ENCODE measurements around the gene OR7G3.

Gene OR7G3

GRCh38 chr19:9156304-9156703, 29.6 kb upstream of the OR7G3 start:
- TF ChIP-seq, protein P1, sequence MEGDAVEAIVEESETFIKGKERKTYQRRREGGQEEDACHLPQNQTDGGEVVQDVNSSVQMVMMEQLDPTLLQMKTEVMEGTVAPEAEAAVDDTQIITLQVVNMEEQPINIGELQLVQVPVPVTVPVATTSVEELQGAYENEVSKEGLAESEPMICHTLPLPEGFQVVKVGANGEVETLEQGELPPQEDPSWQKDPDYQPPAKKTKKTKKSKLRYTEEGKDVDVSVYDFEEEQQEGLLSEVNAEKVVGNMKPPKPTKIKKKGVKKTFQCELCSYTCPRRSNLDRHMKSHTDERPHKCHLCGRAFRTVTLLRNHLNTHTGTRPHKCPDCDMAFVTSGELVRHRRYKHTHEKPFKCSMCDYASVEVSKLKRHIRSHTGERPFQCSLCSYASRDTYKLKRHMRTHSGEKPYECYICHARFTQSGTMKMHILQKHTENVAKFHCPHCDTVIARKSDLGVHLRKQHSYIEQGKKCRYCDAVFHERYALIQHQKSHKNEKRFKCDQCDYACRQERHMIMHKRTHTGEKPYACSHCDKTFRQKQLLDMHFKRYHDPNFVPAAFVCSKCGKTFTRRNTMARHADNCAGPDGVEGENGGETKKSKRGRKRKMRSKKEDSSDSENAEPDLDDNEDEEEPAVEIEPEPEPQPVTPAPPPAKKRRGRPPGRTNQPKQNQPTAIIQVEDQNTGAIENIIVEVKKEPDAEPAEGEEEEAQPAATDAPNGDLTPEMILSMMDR (conservative IDR thresholded peaks at IDR 0.05; ENCODE audit: low read depth, low read length): no peak
- no peak for DNase-seq (ENCODE audit: low read depth)
- H3K4me3 ChIP-seq (ENCODE audit: low read depth, low read length): no peak overlapping the region

DNA sequence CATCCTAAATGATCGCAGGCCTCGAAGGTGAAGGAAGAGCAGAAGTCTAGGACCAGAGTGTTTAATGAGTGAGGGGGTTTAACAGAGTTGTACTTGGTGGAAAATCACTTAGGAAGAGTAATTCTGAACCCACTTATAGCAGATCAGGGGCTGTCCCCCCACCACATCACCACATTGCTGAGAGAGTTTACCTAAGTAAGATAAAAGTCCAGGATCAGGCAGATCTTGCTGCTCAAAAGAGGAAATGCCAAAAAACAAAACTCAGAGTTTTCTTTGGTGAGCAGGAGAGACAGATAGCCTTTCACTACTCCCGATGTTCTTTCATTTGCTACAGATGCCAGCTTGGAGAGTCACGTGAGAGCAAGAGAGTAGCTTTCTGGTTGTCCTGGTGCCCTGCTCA, 28.8 kb upstream of the OR7G3 start:
- TF ChIP-seq, protein P1 (conservative IDR thresholded peaks at IDR 0.05; ENCODE audit: low read depth, low read length): no peak
- H3K4me3 ChIP-seq (ENCODE audit: low read depth, low read length): no peak overlapping the region
- no peak for DNase-seq (ENCODE audit: low read depth)

- DNase-seq (ENCODE audit: low read depth): no peak
- TF ChIP-seq, protein P1 (conservative IDR thresholded peaks at IDR 0.05; ENCODE audit: low read depth, low read length): no peak
- no peak overlapping the region for H3K4me3 ChIP-seq (ENCODE audit: low read depth, low read length)
Observed at GRCh38 chr19:9151367-9151766, 24.6 kb upstream of the OR7G3 start.

GRCh38 chr19:9150650-9151049, 23.9 kb upstream of the OR7G3 start:
- H3K4me3 ChIP-seq (ENCODE audit: low read depth, low read length): no peak overlapping the region
- DNase-seq (ENCODE audit: low read depth): no peak
- TF ChIP-seq, protein P1 (conservative IDR thresholded peaks at IDR 0.05; ENCODE audit: low read depth, low read length): no peak

DNA sequence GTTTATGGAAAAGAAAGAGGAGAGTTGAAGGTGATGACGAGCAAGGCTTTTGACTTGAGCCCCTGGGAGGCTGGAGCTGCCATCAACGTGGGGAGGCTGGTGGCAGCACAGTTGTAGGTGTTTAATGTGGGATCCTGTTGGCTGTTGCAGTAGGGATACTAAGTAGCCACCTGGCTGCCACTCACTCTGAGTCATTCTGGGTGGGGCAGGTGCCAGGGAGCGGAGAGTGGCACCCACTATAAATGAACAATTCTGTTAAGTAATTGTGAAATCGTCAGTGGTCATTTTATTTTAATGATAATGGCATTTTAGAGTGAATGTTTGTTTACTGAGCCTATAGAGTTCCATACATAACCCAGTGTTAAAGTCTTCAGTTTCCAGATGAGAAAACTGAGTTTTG, 23.2 kb upstream of the OR7G3 start:
- no peak overlapping the region for H3K4me3 ChIP-seq (ENCODE audit: low read depth, low read length)
- DNase-seq (ENCODE audit: low read depth): no peak
- TF ChIP-seq, protein P1 (conservative IDR thresholded peaks at IDR 0.05; ENCODE audit: low read depth, low read length): no peak

- TF ChIP-seq, protein P1 (conservative IDR thresholded peaks at IDR 0.05; ENCODE audit: low read depth, low read length): no peak
- no peak for DNase-seq (ENCODE audit: low read depth)
- H3K4me3 ChIP-seq (ENCODE audit: low read depth, low read length): no peak overlapping the region
Observed at GRCh38 chr19:9148697-9149096, 21.9 kb upstream of the OR7G3 start.

GRCh38 chr19:9146882-9147281, 20.1 kb upstream of the OR7G3 start:
- H3K4me3 ChIP-seq (ENCODE audit: low read depth, low read length): no peak overlapping the region
- TF ChIP-seq, protein P1 (conservative IDR thresholded peaks at IDR 0.05; ENCODE audit: low read depth, low read length): no peak
- no peak for DNase-seq (ENCODE audit: low read depth)
